ENCODE data around the gene PPP4R3A.

DNA sequence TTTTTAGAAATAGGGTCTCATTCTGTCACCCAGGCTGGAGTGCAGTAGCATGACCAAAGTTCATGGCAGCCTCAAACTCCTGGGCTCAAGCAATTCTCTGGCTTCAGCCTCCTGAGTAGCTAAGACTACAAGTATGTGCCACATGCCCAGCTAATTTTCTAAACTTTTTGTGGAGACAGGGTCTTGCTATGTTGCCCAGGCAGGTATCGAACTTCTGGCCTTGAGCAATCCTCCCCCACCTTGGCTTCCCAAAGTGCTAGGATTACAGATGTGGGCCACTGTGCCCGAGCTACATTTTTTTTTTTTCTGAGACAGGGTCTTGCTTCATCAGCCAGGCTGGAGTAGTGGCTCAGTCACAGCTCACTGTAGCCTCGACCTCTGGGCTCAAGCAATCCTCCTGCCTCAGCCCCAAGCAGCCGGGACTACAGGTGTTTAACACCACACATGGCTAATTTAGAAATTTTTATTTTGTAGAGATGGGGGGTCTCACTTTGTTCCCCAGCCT is 7.1 kb downstream of the PPP4R3A start:
- TF ChIP-seq ZNF274 (IDR thresholded peaks at IDR 0.05; ENCODE audit: low read depth, low read length) (no peak), YY1 (IDR thresholded peaks at IDR 0.05; ENCODE audit: insufficient read depth, insufficient read length) (no peak), SUZ12 (IDR thresholded peaks at IDR 0.05; ENCODE audit: extremely low read depth, insufficient read depth, insufficient read length) (no peak)

All from NT2/D1 (cell line).